K562 (cell line): ENCODE data around the gene NEURL4. TPM values are rescaled to one million over a fixed set of nuclear protein-coding genes. Genes with fewer than 3 reads are reported as not detected.

ENCODE experiments used
- ATAC-seq: fragments of 200-7000 bp; cut with Tn5 transposase; 3 replicates; pipeline ENCODE4 v1.9.1; 2020; ENCODE audit warnings: moderate library complexity
- BruUV-seq: library from RNA; stranded (reverse); fragments of 400-500 nt; replicated peaks from 2 replicates; lab custom pipeline; 2021; lab: Mats Ljungman, UMichigan
- CTCF ChIA-PET: fragments of 300-600 bp; formaldehyde crosslinking; extraction: SDS; loops from one replicate; lab custom pipeline; 2021; ENCODE audit warnings: low intra/inter-chr PET ratio; lab: Yijun Ruan, JAX
- POLR2A ChIA-PET: fragments of 300-600, 350-650 bp; sonication (Branson Sonifier 250); formaldehyde crosslinking; extraction: SDS; loops from one replicate; lab custom pipeline; 2021; ENCODE audit warnings: antibody characterized with exemption, inconsistent platforms; lab: Yijun Ruan, JAX
- DNase-seq, 4 experiments: peaks; one replicate each; pipeline versions ENCODE4 v3.0.0 to v3.0.0-alpha.2; 2011 to 2018; ENCODE audit warnings: low spot score in 3 of 4, mixed read lengths in 3 of 4; ENCODE audit errors: extremely low read depth in 1 of 4
- FAIRE-seq: peaks from 2 replicates; lab custom pipeline; 2011; peaks lifted over from hg19 to GRCh38; lab: Jason Lieb, UNC
- H2AFZ ChIP-seq: 2 replicates; pipeline ENCODE4 v1.6.0; 2011; ENCODE audit warnings: low read depth, low read length, control low read depth, inconsistent platforms
- H3K27ac ChIP-seq: fragments of 200-600 bp; 3 replicates; pipeline ENCODE4 v1.8.0; 2011; ENCODE audit warnings: low read depth, mild to moderate bottlenecking, control low read depth, inconsistent platforms, low read length, moderate library complexity, mixed read lengths; ENCODE audit errors: extremely low read depth
- H3K27me3 ChIP-seq, 2 experiments: fragments of 300-600 bp in 1 of 2; 2 replicates in 1 of 2; 3 replicates in 1 of 2; pipeline versions ENCODE4 v1.6.0 to v1.8.0; 2011; ENCODE audit warnings: inconsistent platforms in 2 of 2, low read length in 2 of 2, mild to moderate bottlenecking in 1 of 2, mixed read lengths in 1 of 2, moderate library complexity in 1 of 2; ENCODE audit not compliant: control insufficient read depth in 2 of 2, insufficient read depth in 2 of 2
- H3K36me3 ChIP-seq: fragments of 300-600 bp; 3 replicates; pipeline ENCODE4 v1.8.0; 2011; ENCODE audit warnings: mild to moderate bottlenecking, low read length, inconsistent platforms; ENCODE audit not compliant: control insufficient read depth, insufficient read depth
- H3K4me1 ChIP-seq, 2 experiments: fragments of 200-600 bp in 1 of 2; replicated peaks in 1 of 2; 2 replicates in 1 of 2; 3 replicates in 1 of 2; pipeline versions ENCODE4 v1.5.1 to v1.8.0; 2011; ENCODE audit warnings: inconsistent platforms in 2 of 2, low read length in 2 of 2, mild to moderate bottlenecking in 1 of 2, mixed read lengths in 1 of 2, moderate library complexity in 1 of 2; ENCODE audit not compliant: control insufficient read depth in 2 of 2, insufficient read depth in 2 of 2
- H3K4me2 ChIP-seq: 2 replicates; pipeline ENCODE4 v1.6.1; 2011; ENCODE audit warnings: low read length, control low read depth, inconsistent platforms, mixed read lengths; ENCODE audit not compliant: insufficient read depth
- H3K4me3 ChIP-seq: fragments of 200-600 bp; sonication (generic), shearing (Covaris generic); 2 replicates; pipeline ENCODE4 v1.5.1; 2016; ENCODE audit warnings: control low read depth, inconsistent platforms
- H3K79me2 ChIP-seq: fragments of 200-600 bp; 3 replicates; pipeline ENCODE4 v1.8.0; 2011; ENCODE audit warnings: low read length, inconsistent platforms; ENCODE audit not compliant: control insufficient read depth, insufficient read depth
- H3K9ac ChIP-seq, 2 experiments: 2 replicates each; pipeline versions ENCODE4 v1.6.0 to v1.6.1; 2011; ENCODE audit warnings: low read depth in 2 of 2, low read length in 2 of 2, control low read depth in 1 of 2, inconsistent platforms in 1 of 2, mild to moderate bottlenecking in 1 of 2, mixed read lengths in 1 of 2; ENCODE audit not compliant: insufficient read depth in 1 of 2
- H3K9me1 ChIP-seq: one replicate; pipeline ENCODE4 v1.6.0; 2011; ENCODE audit warnings: inconsistent platforms, mild to moderate bottlenecking, low read length, moderate library complexity; ENCODE audit not compliant: control insufficient read depth, insufficient read depth
- H3K9me3 ChIP-seq: replicated peaks from 2 replicates; pipeline ENCODE4 v1.5.1; 2011; ENCODE audit warnings: low read depth, low read length, inconsistent platforms; ENCODE audit not compliant: control insufficient read depth, insufficient read depth
- H4K20me1 ChIP-seq: replicated peaks from 2 replicates; pipeline ENCODE4 v1.6.1; 2011; ENCODE audit warnings: low read length, inconsistent platforms, mixed read lengths; ENCODE audit not compliant: control insufficient read depth, insufficient read depth
- ASH1L ChIP-seq: fragments of 450-650 bp; IDR thresholded peaks from 2 replicates; pipeline ENCODE4 v1.6.1; 2018; ENCODE audit warnings: borderline replicate concordance, mild to moderate bottlenecking, low read depth; ENCODE audit not compliant: partially characterized antibody
- GTF2E2 ChIP-seq: fragments of 200-800 bp; sonication (Bioruptor generic); IDR thresholded peaks from 2 replicates; pipeline ENCODE4 v1.6.1; 2016; ENCODE audit warnings: missing genetic modification characterization, missing compliant biosample characterization
- PHF21A ChIP-seq: fragments of 450-650 bp; IDR thresholded peaks from 2 replicates; pipeline ENCODE4 v1.6.1; 2017; ENCODE audit warnings: low read depth, borderline replicate concordance
- POLR2AphosphoS2 ChIP-seq: IDR thresholded peaks from 2 replicates; pipeline ENCODE4 v1.6.1; 2012; ENCODE audit warnings: low read length, improper control_type of control experiment
- RBM15 ChIP-seq: fragments of 200-400 bp; formaldehyde crosslinking; IDR thresholded peaks from 2 replicates; pipeline ENCODE4 v1.6.1; 2018; ENCODE audit warnings: mild to moderate bottlenecking, low read length, moderate library complexity; ENCODE audit not compliant: insufficient read depth
- RUNX1 ChIP-seq: sonication (generic); IDR thresholded peaks from 2 replicates; pipeline ENCODE4 v1.6.1; 2016; ENCODE audit warnings: antibody characterized with exemption, low read depth
- SLC30A9 ChIP-seq: fragments of 250-450 bp; sonication (Bioruptor Pico); IDR thresholded peaks from 2 replicates; pipeline ENCODE4 v1.8.0; 2022; ENCODE audit warnings: mild to moderate bottlenecking, moderate library complexity
- SMAD2 ChIP-seq: fragments of 150-350 bp; IDR thresholded peaks from 2 replicates; pipeline ENCODE4 v1.6.1; 2014; ENCODE audit warnings: low read depth, mild to moderate bottlenecking, low read length
- STAT5B ChIP-seq: fragments of 250-450 bp; sonication (Bioruptor Pico); IDR thresholded peaks from 2 replicates; pipeline ENCODE4 v1.8.0; 2021; ENCODE audit warnings: mild to moderate bottlenecking, inconsistent platforms
- TCFL5 ChIP-seq: fragments of 250-450 bp; sonication (Bioruptor Pico); conservative IDR thresholded peaks from 2 replicates; pipeline ENCODE4 v1.6.1; 2021; ENCODE audit warnings: mild to moderate bottlenecking, moderate library complexity, matching md5 sums
- ZBTB7A ChIP-seq: IDR thresholded peaks from 2 replicates; pipeline ENCODE4 v1.6.1; 2011; ENCODE audit warnings: low read depth, mild to moderate bottlenecking, low read length, moderate library complexity, borderline replicate concordance; ENCODE audit not compliant: control insufficient read depth
- ZNF175 ChIP-seq: fragments of 200-800 bp; sonication (Bioruptor generic); IDR thresholded peaks from 2 replicates; pipeline ENCODE4 v1.6.1; 2016; ENCODE audit warnings: low read depth, mild to moderate bottlenecking, missing genetic modification characterization, missing compliant biosample characterization
- WGBS: fragments of 100-300 bp; shearing (Covaris generic); methylation state at CpG from one replicate; pipeline ENCODE4 v1.1.6; 2016; ENCODE audit warnings: low coverage, mixed read lengths; ENCODE audit not compliant: insufficient coverage; ENCODE audit errors: missing lambda C conversion rate; 5-methylcytosine and 5-hydroxymethylcytosine counted together
- in situ Hi-C: fragments of 300-500 bp; cut with MboI; formaldehyde crosslinking; loops from 4 replicates; pipeline ENCODE4 v1.15.0; 2018; ENCODE audit warnings: inconsistent platforms, mixed read lengths
- intact Hi-C: fragments of 100-400 bp; cut with micrococcal nuclease; formaldehyde crosslinking; loops from 2 replicates; pipeline ENCODE4 v1.14.2; 2022
- polyA plus RNA-seq, 8 experiments: library from polyadenylated mRNA; depleted of rRNA in 4 of 8; stranded (reverse) in 5 of 8; unstranded in 3 of 8; fragments of >200 nt; fragmentation: Nextera tagmentation in 2 of 8; fragmentation: Illumina TruSeq in 1 of 8; extraction: Ambion mirVana in 2 of 8; extraction: Trizol in 1 of 8; gene quantifications; 2 replicates each; pipeline versions ENCODE4 v1.2.1 to v1.2.3, GENCODE V29; 2011 to 2014; ENCODE audit warnings: inconsistent platforms in 1 of 8, missing spikeins in 1 of 8
- total RNA-seq, 7 experiments: library from RNA; depleted of rRNA in 6 of 7; stranded (reverse); fragments of >200 nt in 6 of 7; fragmentation: Illumina TruSeq in 2 of 7; extraction: Trizol in 2 of 7; gene quantifications; 2 replicates each; pipeline versions ENCODE4 v1.2.1 to v1.2.3, GENCODE V29; 2011 to 2021; ENCODE audit warnings: low replicate concordance in 1 of 7

The NEURL4 gene
- total and polyA plus RNA-seq, 9 of the 15 experiments (the other 6 are each of a cell fraction or from before 2014, with no cell fraction given), result 0.08 to 37.4 (median 11.5) TPM

GRCh38 chr17:7292194-7292593, 36.9 kb downstream of the NEURL4 start:
- H3K4me1 ChIP-seq, result peaks cover 17 to 53% of the 10 kb centered on the region in 2 experiments
- no peaks in the 10 kb centered on the region for H3K9me1 ChIP-seq
- no TSS peak for BruUV-seq
- H3K9ac ChIP-seq, result no peak overlapping the region; a peak in 1 of 4 replicates
- H3K27me3 ChIP-seq, result no peaks in the 10 kb centered on the region
- in situ Hi-C loops, result no loop called here
- POLR2A ChIA-PET, result no interaction called here
- DNase-seq (no peak), ATAC-seq (no peak)
- no peak overlapping the region for H3K27ac ChIP-seq
- no peaks in the 10 kb centered on the region for H3K36me3 ChIP-seq
- CTCF ChIA-PET, result no interaction called here
- intact Hi-C loops, result no loop called here
- 20% methylated on average over 2 of the region's 2 CpGs for WGBS
- no peak overlapping the region for H2AFZ ChIP-seq
- H3K4me3 ChIP-seq, result no peak overlapping the region
- TF ChIP-seq SLC30A9 (CRISPR knock-in tag) (no peak), ZNF175 (CRISPR knock-in tag) (no peak), RUNX1 (no peak), POLR2AphosphoS2 (no peak), SMAD2 (no peak), TCFL5 (CRISPR knock-in tag) (no peak), GTF2E2 (tag) (no peak)
- TF ChIP-seq, all 486 proteins: peak for 0
- Histone ChIP-seq H3K79me2 (no peaks in the 10 kb centered on the region), H3K9me3 (no peaks in the 10 kb centered on the region), H4K20me1 (no peaks in the 10 kb centered on the region), H3K4me2 (no peak overlapping the region)
- no peak for FAIRE-seq

- in situ Hi-C loops, result no loop called here
- POLR2A ChIA-PET, result interaction anchor here (0.6 to 1.0 kb wide), 3 partner anchors 34 to 286 kb away, joined by 3 to 5 read pairs (median 3); no protein-coding TSS in a partner anchor
- Histone ChIP-seq H3K27me3 (no peaks in the 10 kb centered on the region), H3K27ac (no peak overlapping the region), H3K9ac (no peak overlapping the region; a peak in 1 of 4 replicates), H4K20me1 (no peaks in the 10 kb centered on the region), H3K4me3 (no peak overlapping the region)
- intact Hi-C loops, result no loop called here
- ATAC-seq, result no peak
- CTCF ChIA-PET, result no interaction called here
- WGBS, result 27% methylated on average over 10 of the region's 11 CpGs
- TF ChIP-seq ZBTB7A, result no peak
- no peak for TF ChIP-seq ASH1L
- TF ChIP-seq RBM15, result no peak
- no peak for TF ChIP-seq STAT5B (CRISPR knock-in tag)
- TF ChIP-seq PHF21A, result no peak
- TF ChIP-seq, all 486 proteins: peak for 0
- Histone ChIP-seq H2AFZ (no peak overlapping the region), H3K79me2 (no peaks in the 10 kb centered on the region), H3K9me3 (no peaks in the 10 kb centered on the region), H3K9me1 (no peaks in the 10 kb centered on the region), H3K4me2 (no peak overlapping the region), H3K4me1 (peaks cover 11 to 43% of the 10 kb centered on the region in 2 experiments), H3K36me3 (no peaks in the 10 kb centered on the region)
- no peak for FAIRE-seq
- no peak for DNase-seq
- no TSS peak for BruUV-seq
These were observed 38.5 kb downstream of the NEURL4 start for GRCh38 chr17:7290685-7291084.
